HL-60 (cell line): ENCODE measurements around the gene ST8SIA2.

Source experiments
- DNase-seq, 2 experiments: peaks; one replicate each; pipeline ENCODE4 v3.0.0-alpha.2; 2010 to 2020; ENCODE audit warnings: low read depth in 1 of 2, low spot score in 1 of 2
- H3K27ac ChIP-seq: fragments of 250-450 bp; sonication (Bioruptor Pico); replicated peaks from 2 replicates; pipeline ENCODE4 v1.5.1; 2020; ENCODE audit warnings: mild to moderate bottlenecking, moderate library complexity
- H3K27me3 ChIP-seq: fragments of 250-450 bp; sonication (Bioruptor Pico); 2 replicates; pipeline ENCODE4 v1.5.1; 2021; ENCODE audit warnings: mild to moderate bottlenecking, moderate library complexity; ENCODE audit not compliant: insufficient read depth, poor library complexity, severe bottlenecking
- H3K4me3 ChIP-seq: replicated peaks from 2 replicates; pipeline ENCODE4 v1.5.1; 2011; ENCODE audit warnings: mild to moderate bottlenecking, control low read depth, low read length; ENCODE audit not compliant: insufficient read depth
- GABPA ChIP-seq: IDR thresholded peaks from 2 replicates; pipeline ENCODE4 v1.6.1; 2012; ENCODE audit warnings: low read depth
- POLR2AphosphoS5 ChIP-seq: IDR thresholded peaks from 2 replicates; pipeline ENCODE4 v1.6.1; 2012; ENCODE audit warnings: low read depth
- SPI1 ChIP-seq: IDR thresholded peaks from 2 replicates; pipeline ENCODE4 v1.6.1; 2012; ENCODE audit warnings: low read depth, mild to moderate bottlenecking, borderline replicate concordance
- TF ChIP-seq, protein P1 (sequence below): IDR thresholded peaks from 2 replicates; pipeline ENCODE4 v1.6.1; 2012; ENCODE audit warnings: low read depth; ENCODE audit not compliant: insufficient replicate concordance
- TF ChIP-seq, protein P2 (sequence below): IDR thresholded peaks from one replicate; pipeline ENCODE4 v1.5.1; 2011; ENCODE audit warnings: low read length, control low read depth, inconsistent platforms; ENCODE audit not compliant: insufficient read depth

ST8SIA2 gene

DNA sequence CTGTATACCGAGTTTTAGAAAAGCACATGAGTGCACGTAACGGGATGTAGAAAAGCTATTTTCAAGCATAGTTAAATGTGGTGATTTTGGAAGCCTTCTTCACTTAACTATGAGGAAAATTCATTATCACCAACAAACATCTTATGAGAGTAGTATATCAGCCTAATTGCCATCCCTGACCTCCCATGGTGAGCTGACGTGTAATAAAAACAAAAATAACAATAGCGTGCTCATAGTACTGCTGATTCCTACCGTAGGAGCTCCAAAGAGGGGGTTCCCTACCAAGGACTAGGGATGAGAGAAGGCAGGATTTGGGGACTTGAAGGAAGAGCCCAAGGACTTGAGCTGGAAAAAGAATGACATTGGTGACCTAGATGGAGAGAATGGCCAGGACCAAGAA is 16.9 kb downstream of the ST8SIA2 start:
- Histone ChIP-seq H3K27me3 (no peaks in the 10 kb centered on the region), H3K27ac (no peak overlapping the region), H3K4me3 (no peak overlapping the region)
- no peak for DNase-seq
- TF ChIP-seq GABPA (no peak), POLR2AphosphoS5 (no peak)
- TF ChIP-seq, protein P1, sequence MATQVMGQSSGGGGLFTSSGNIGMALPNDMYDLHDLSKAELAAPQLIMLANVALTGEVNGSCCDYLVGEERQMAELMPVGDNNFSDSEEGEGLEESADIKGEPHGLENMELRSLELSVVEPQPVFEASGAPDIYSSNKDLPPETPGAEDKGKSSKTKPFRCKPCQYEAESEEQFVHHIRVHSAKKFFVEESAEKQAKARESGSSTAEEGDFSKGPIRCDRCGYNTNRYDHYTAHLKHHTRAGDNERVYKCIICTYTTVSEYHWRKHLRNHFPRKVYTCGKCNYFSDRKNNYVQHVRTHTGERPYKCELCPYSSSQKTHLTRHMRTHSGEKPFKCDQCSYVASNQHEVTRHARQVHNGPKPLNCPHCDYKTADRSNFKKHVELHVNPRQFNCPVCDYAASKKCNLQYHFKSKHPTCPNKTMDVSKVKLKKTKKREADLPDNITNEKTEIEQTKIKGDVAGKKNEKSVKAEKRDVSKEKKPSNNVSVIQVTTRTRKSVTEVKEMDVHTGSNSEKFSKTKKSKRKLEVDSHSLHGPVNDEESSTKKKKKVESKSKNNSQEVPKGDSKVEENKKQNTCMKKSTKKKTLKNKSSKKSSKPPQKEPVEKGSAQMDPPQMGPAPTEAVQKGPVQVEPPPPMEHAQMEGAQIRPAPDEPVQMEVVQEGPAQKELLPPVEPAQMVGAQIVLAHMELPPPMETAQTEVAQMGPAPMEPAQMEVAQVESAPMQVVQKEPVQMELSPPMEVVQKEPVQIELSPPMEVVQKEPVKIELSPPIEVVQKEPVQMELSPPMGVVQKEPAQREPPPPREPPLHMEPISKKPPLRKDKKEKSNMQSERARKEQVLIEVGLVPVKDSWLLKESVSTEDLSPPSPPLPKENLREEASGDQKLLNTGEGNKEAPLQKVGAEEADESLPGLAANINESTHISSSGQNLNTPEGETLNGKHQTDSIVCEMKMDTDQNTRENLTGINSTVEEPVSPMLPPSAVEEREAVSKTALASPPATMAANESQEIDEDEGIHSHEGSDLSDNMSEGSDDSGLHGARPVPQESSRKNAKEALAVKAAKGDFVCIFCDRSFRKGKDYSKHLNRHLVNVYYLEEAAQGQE = no peak
- TF ChIP-seq, protein P2, sequence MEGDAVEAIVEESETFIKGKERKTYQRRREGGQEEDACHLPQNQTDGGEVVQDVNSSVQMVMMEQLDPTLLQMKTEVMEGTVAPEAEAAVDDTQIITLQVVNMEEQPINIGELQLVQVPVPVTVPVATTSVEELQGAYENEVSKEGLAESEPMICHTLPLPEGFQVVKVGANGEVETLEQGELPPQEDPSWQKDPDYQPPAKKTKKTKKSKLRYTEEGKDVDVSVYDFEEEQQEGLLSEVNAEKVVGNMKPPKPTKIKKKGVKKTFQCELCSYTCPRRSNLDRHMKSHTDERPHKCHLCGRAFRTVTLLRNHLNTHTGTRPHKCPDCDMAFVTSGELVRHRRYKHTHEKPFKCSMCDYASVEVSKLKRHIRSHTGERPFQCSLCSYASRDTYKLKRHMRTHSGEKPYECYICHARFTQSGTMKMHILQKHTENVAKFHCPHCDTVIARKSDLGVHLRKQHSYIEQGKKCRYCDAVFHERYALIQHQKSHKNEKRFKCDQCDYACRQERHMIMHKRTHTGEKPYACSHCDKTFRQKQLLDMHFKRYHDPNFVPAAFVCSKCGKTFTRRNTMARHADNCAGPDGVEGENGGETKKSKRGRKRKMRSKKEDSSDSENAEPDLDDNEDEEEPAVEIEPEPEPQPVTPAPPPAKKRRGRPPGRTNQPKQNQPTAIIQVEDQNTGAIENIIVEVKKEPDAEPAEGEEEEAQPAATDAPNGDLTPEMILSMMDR = no peak

DNA sequence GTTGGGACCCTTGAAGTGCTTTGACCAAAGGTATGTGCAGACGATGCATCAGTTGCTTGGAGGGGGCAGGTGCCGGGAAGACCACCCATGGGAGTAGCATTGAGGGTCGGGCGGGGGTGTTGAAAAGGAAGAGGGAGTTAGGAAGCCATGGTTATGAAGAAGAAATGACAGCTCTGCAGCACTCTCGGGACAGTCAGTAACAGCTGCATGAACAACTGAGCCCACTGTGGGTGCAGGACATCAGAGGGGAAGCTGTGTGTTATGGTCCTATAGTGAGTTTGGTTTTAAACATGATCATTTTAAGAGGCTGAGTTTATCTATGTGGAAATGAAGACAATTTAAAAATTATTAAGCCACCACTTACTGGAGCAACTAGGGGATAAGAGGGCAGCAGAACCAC is 17.6 kb downstream of the ST8SIA2 start:
- Histone ChIP-seq H3K4me3 (no peak overlapping the region), H3K27ac (no peak overlapping the region), H3K27me3 (no peaks in the 10 kb centered on the region)
- DNase-seq = no peak
- TF ChIP-seq SPI1 = no peak
- no peak for TF ChIP-seq GABPA
- TF ChIP-seq, protein P2 = no peak
- no peak for TF ChIP-seq POLR2AphosphoS5
- TF ChIP-seq, protein P1 = no peak

DNA sequence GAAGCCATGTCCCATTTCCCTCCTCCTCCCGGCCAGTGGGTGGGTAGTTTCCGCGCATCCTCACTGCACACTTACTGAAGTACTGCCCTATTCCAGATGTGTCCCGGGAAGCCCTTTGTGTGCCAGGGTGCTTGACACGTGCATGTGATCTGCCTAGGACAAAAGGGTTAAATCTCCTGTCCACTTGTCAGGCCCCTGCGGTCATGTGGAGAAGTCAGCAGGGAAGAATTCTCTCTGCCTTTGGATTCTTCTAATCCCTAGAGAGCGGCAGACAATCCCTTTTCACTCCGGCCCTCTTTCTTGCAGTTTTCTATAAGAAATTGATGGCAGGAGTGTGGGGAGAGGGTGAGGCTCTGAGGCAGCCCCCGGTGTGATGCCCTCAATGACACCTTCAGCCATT is 19.8 kb downstream of the ST8SIA2 start:
- TF ChIP-seq POLR2AphosphoS5 (no peak), GABPA (no peak), SPI1 (no peak)
- TF ChIP-seq, protein P1 = no peak
- TF ChIP-seq, protein P2 = no peak
- Histone ChIP-seq H3K27me3 (no peaks in the 10 kb centered on the region), H3K27ac (no peak overlapping the region), H3K4me3 (no peak overlapping the region)
- DNase-seq = no peak
